Calu3 (cell line): ENCODE measurements around the gene CPHXL2. TPM values are rescaled to one million over a fixed set of nuclear protein-coding genes. Genes with fewer than 3 reads are reported as not detected.

ENCODE experiments used
- BruUV-seq: library from RNA; stranded (reverse); fragments of 400-500 nt; replicated peaks from 2 replicates; lab custom pipeline; 2021; lab: Mats Ljungman, UMichigan
- CTCF ChIA-PET: fragments of 300-600 bp; sonication (Branson Sonifier 250); formaldehyde crosslinking; loops from one replicate; lab custom pipeline; 2022; ENCODE audit warnings: antibody characterized with exemption; lab: Charles Lee
- DNase-seq: peaks from one replicate; pipeline ENCODE4 v3.0.0; 2022
- H3K27ac Mint-ChIP-seq: one replicate; pipeline ENCODE4 v1.8.0; 2022; ENCODE audit warnings: mixed read lengths; ENCODE audit not compliant: unreplicated experiment
- H3K27me3 Mint-ChIP-seq: one replicate; pipeline ENCODE4 v1.8.0; 2022; ENCODE audit warnings: mixed read lengths; ENCODE audit not compliant: unreplicated experiment
- H3K36me3 Mint-ChIP-seq: one replicate; pipeline ENCODE4 v1.8.0; 2022; ENCODE audit warnings: mild to moderate bottlenecking, moderate library complexity, mixed read lengths; ENCODE audit not compliant: insufficient read depth, unreplicated experiment
- H3K4me1 Mint-ChIP-seq: one replicate; pipeline ENCODE4 v1.8.0; 2022; ENCODE audit warnings: mild to moderate bottlenecking, low read depth, mixed read lengths; ENCODE audit not compliant: unreplicated experiment
- H3K4me3 Mint-ChIP-seq: one replicate; pipeline ENCODE4 v1.8.0; 2022; ENCODE audit warnings: mild to moderate bottlenecking, low read depth, moderate library complexity, mixed read lengths; ENCODE audit not compliant: unreplicated experiment
- H3K9me3 Mint-ChIP-seq: one replicate; pipeline ENCODE4 v1.8.0; 2022; ENCODE audit warnings: low read depth, mixed read lengths; ENCODE audit not compliant: unreplicated experiment
- intact Hi-C: fragments of 100-400 bp; cut with micrococcal nuclease; formaldehyde crosslinking; loops from one replicate; pipeline ENCODE4 v1.10.0; 2022; ENCODE audit not compliant: unreplicated experiment
- total RNA-seq: library from RNA; stranded (reverse); gene quantifications from 2 replicates; pipeline ENCODE4 v1.2.3, GENCODE V29; 2022
- TF ChIP-seq, protein P1 (sequence below): fragments of 200-600 bp; IDR thresholded peaks from one replicate; pipeline ENCODE4 v1.8.0; 2022; ENCODE audit warnings: antibody characterized with exemption; ENCODE audit not compliant: unreplicated experiment

Gene CPHXL2
- total RNA-seq, 1 experiment from 2014 or later: not detected

DNA sequence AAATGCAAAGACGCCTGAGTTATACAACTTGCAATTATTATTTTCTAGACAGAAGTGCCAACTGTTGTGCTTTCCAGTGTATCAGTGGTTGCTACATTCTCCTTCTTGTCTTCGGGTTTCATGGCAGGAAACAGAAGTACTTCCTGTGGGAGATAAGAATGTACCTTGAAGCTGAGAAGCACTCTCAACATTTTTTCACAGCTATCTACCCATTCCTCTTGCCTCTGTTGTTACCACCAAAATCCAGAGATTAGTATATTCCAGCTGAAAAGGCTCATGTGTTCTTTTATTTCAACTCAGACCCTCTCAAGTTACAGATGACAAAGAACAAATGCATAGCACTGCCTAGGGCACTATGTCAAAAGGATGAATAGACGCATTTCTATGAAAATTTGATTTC lies 49.0 kb downstream of the CPHXL2 start:
- H3K27ac Mint-ChIP-seq: no peak overlapping the region
- H3K36me3 Mint-ChIP-seq: peaks cover 69% of the 10 kb centered on the region
- H3K9me3 Mint-ChIP-seq: no peaks in the 10 kb centered on the region
- no TSS peak for BruUV-seq
- TF ChIP-seq, protein P1, sequence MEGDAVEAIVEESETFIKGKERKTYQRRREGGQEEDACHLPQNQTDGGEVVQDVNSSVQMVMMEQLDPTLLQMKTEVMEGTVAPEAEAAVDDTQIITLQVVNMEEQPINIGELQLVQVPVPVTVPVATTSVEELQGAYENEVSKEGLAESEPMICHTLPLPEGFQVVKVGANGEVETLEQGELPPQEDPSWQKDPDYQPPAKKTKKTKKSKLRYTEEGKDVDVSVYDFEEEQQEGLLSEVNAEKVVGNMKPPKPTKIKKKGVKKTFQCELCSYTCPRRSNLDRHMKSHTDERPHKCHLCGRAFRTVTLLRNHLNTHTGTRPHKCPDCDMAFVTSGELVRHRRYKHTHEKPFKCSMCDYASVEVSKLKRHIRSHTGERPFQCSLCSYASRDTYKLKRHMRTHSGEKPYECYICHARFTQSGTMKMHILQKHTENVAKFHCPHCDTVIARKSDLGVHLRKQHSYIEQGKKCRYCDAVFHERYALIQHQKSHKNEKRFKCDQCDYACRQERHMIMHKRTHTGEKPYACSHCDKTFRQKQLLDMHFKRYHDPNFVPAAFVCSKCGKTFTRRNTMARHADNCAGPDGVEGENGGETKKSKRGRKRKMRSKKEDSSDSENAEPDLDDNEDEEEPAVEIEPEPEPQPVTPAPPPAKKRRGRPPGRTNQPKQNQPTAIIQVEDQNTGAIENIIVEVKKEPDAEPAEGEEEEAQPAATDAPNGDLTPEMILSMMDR: no peak
- H3K4me3 Mint-ChIP-seq: no peak overlapping the region
- CTCF ChIA-PET: interaction anchor here (0.5 kb wide), 1 partner anchor 10 kb away, joined by 7 read pairs; no protein-coding TSS in a partner anchor
- intact Hi-C loops: no loop called here
- no peaks in the 10 kb centered on the region for H3K27me3 Mint-ChIP-seq
- no peak for DNase-seq
- H3K4me1 Mint-ChIP-seq: peaks cover 16% of the 10 kb centered on the region

GRCh38 chr16:75626806-75627205 lies 50.0 kb downstream of the CPHXL2 start:
- DNase-seq: no peak
- intact Hi-C loops: no loop called here
- Mint-ChIP-seq H3K36me3 (peaks cover 69% of the 10 kb centered on the region), H3K4me1 (peaks cover 16% of the 10 kb centered on the region), H3K27me3 (no peaks in the 10 kb centered on the region), H3K27ac (no peak overlapping the region), H3K9me3 (no peaks in the 10 kb centered on the region), H3K4me3 (no peak overlapping the region)
- no TSS peak for BruUV-seq
- TF ChIP-seq, protein P1: no peak
- CTCF ChIA-PET: no interaction called here

- CTCF ChIA-PET: no interaction called here
- H3K9me3 Mint-ChIP-seq: no peaks in the 10 kb centered on the region
- H3K36me3 Mint-ChIP-seq: peaks cover 72% of the 10 kb centered on the region
- no TSS peak for BruUV-seq
- peaks cover 16% of the 10 kb centered on the region for H3K4me1 Mint-ChIP-seq
- H3K27ac Mint-ChIP-seq: peak overlapping the region; percentile 47
- intact Hi-C loops: loop anchor here (5.0 kb wide), 1 partner anchor 163 kb away; the partner anchor contains the start of gene TMEM170A
- H3K4me3 Mint-ChIP-seq: no peak overlapping the region
- TF ChIP-seq, protein P1: no peak
- no peaks in the 10 kb centered on the region for H3K27me3 Mint-ChIP-seq
- DNase-seq: no peak
These were observed 51.9 kb downstream of the CPHXL2 start for GRCh38 chr16:75624921-75625334.

- TSS peak; percentile 83 for BruUV-seq
- Mint-ChIP-seq H3K27me3 (no peaks in the 10 kb centered on the region), H3K36me3 (peaks cover 81% of the 10 kb centered on the region), H3K4me3 (peak within 1 kb of the TSS; percentile 90), H3K4me1 (peaks cover 16% of the 10 kb centered on the region), H3K9me3 (no peaks in the 10 kb centered on the region), H3K27ac (peak within 1 kb of the TSS; percentile 92)
- intact Hi-C loops: loop anchor here (2.0 to 5.0 kb wide), 3 partner anchors 24 to 161 kb away; partner anchors contain the start of genes KARS1, TERF2IP and TMEM170A
- peak; percentile 98 for DNase-seq
- CTCF ChIA-PET: interaction anchor here (0.7 to 1.2 kb wide), 7 partner anchors 26 to 1215 kb away, joined by 3 to 6 read pairs (median 3); no protein-coding TSS in a partner anchor
- TF ChIP-seq, protein P1: no peak
These were observed 53.8 kb downstream of the CPHXL2 start, which contains the start of gene ADAT1 for GRCh38 chr16:75622761-75623605. TSS of gene ADAT1 (minus strand) at chr16:75623281. CDS start at chr16:75620799, 2,482 bp downstream.
